Smooth muscle cell (in vitro differentiated cells): ENCODE data around the gene SYNCRIP. TPM values are rescaled to one million over a fixed set of nuclear protein-coding genes. Genes with fewer than 3 reads are reported as not detected.
A peak's percentile ranks its signal among the peaks of the same experiment; 100 is the strongest.

Experiments
- DNase-seq: peaks from one replicate; lab custom pipeline; 2025; ENCODE audit not compliant: unreplicated experiment; lab: John Stamatoyannopoulos, UW
- H2AFZ ChIP-seq: fragments of 200-600 bp; sonication (generic); 2 replicates; pipeline ENCODE4 v1.6.0; 2016; ENCODE audit warnings: antibody characterized with exemption, low read depth, mild to moderate bottlenecking
- H3F3A ChIP-seq: fragments of 200-600 bp; sonication (generic); 2 replicates; pipeline ENCODE4 v1.6.0; 2017; ENCODE audit warnings: antibody characterized with exemption, low read depth
- H3K27ac ChIP-seq: fragments of 200-600 bp; sonication (generic); 2 replicates; pipeline ENCODE4 v1.5.1; 2016; ENCODE audit warnings: low read depth, mild to moderate bottlenecking
- H3K27me3 ChIP-seq: fragments of 200-600 bp; sonication (generic); 2 replicates; pipeline ENCODE4 v1.6.1; 2016; ENCODE audit warnings: low read depth, mild to moderate bottlenecking
- H3K36me3 ChIP-seq: fragments of 200-600 bp; sonication (generic); 2 replicates; pipeline ENCODE4 v1.5.1; 2016; ENCODE audit warnings: low read depth
- H3K4me1 ChIP-seq: fragments of 200-600 bp; sonication (generic); 2 replicates; pipeline ENCODE4 v1.5.1; 2016; ENCODE audit warnings: low read depth
- H3K4me2 ChIP-seq: fragments of 200-600 bp; sonication (generic); 2 replicates; pipeline ENCODE4 v1.6.0; 2016; ENCODE audit warnings: mild to moderate bottlenecking
- H3K4me3 ChIP-seq: fragments of 200-600 bp; sonication (generic); 2 replicates; pipeline ENCODE4 v1.5.1; 2016; ENCODE audit warnings: mild to moderate bottlenecking
- H3K79me2 ChIP-seq: fragments of 200-600 bp; sonication (generic); 2 replicates; pipeline ENCODE4 v1.6.0; 2016; ENCODE audit warnings: low read depth, mild to moderate bottlenecking
- H3K9ac ChIP-seq: fragments of 200-600 bp; sonication (generic); 2 replicates; pipeline ENCODE4 v1.6.0; 2016; ENCODE audit warnings: low read depth
- H3K9me3 ChIP-seq: fragments of 200-600 bp; sonication (generic); replicated peaks from 2 replicates; pipeline ENCODE4 v1.5.1; 2016; ENCODE audit warnings: low read depth
- H4K20me1 ChIP-seq: fragments of 200-600 bp; sonication (generic); 2 replicates; pipeline ENCODE4 v1.6.0; 2016; ENCODE audit warnings: low read depth
- WGBS: methylation state at CpG from one replicate; pipeline ENCODE4 v1.1.7; 2016; ENCODE audit warnings: low lambda C conversion rate; 5-methylcytosine and 5-hydroxymethylcytosine counted together
- polyA plus RNA-seq: library from polyadenylated mRNA; unstranded; fragments of >200 nt; fragmentation: Nextera tagmentation; extraction: Ambion mirVana; gene quantifications from 2 replicates; pipeline ENCODE4 v1.2.1, GENCODE V29; 2016
- total RNA-seq: library from RNA; depleted of rRNA; stranded (reverse); fragments of >200 nt; gene quantifications from 2 replicates; pipeline ENCODE4 v1.2.3, GENCODE V29; 2014
- TF ChIP-seq, protein P1 (sequence below): fragments of 200-600 bp; sonication (generic); IDR thresholded peaks from 2 replicates; pipeline ENCODE4 v1.5.1; 2017; ENCODE audit warnings: borderline replicate concordance, mild to moderate bottlenecking, antibody characterized with exemption; ENCODE audit not compliant: insufficient read depth, poor library complexity, severe bottlenecking

SYNCRIP gene
- total and polyA plus RNA-seq, 2 experiments from 2014 or later, result 53.1 to 74.6 TPM

DNA sequence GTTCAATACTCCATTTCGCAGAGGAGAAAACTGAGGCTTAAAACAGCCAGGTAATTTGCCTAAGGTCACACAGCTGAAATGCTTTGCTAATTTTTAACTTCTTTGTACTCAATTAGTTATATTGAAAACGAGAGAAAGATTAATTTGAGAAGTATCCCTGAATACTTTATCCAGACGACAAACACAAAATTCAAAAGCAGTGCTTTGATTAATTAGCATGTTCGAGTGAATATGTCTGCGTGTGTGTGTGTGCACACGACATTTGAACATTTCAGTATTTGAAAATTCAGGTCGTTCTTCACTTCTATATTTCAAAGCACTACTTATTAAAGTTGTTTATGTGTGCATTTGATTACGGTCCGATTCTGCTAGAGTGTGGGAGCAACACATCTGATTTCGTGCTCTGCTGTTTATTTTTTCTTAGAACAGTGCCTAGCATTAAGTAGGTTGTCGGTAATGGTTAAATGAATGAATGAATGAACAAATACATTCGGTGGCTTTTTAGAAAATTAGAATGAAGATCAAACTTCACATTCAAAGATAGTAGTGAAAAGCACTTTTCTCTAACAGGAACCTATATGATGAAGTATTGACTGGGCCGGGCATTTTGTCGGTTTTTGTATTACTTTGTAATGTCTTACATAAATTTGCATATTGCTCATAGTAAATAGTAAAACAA, 36.9 kb upstream of the SYNCRIP start:
- H3K4me2 ChIP-seq, result peak overlapping the region; percentile 93
- no peaks in the 10 kb centered on the region for H3K27me3 ChIP-seq
- peaks cover 47% of the 10 kb centered on the region for H3K79me2 ChIP-seq
- DNase-seq, result no peak
- WGBS, result 13% methylated on average over 14 of the region's 14 CpGs
- peak overlapping the region; percentile 82 for H3K27ac ChIP-seq
- peaks cover 14% of the 10 kb centered on the region for H3F3A ChIP-seq
- peak overlapping the region; percentile 74 for H3K4me3 ChIP-seq
- peak overlapping the region; percentile 76 for H3K9ac ChIP-seq
- H3K9me3 ChIP-seq, result no peaks in the 10 kb centered on the region
- H2AFZ ChIP-seq, result peak overlapping the region; percentile 83
- peaks cover 38% of the 10 kb centered on the region for H4K20me1 ChIP-seq
- no peaks in the 10 kb centered on the region for H3K36me3 ChIP-seq
- peaks cover 16% of the 10 kb centered on the region for H3K4me1 ChIP-seq
- TF ChIP-seq, protein P1, sequence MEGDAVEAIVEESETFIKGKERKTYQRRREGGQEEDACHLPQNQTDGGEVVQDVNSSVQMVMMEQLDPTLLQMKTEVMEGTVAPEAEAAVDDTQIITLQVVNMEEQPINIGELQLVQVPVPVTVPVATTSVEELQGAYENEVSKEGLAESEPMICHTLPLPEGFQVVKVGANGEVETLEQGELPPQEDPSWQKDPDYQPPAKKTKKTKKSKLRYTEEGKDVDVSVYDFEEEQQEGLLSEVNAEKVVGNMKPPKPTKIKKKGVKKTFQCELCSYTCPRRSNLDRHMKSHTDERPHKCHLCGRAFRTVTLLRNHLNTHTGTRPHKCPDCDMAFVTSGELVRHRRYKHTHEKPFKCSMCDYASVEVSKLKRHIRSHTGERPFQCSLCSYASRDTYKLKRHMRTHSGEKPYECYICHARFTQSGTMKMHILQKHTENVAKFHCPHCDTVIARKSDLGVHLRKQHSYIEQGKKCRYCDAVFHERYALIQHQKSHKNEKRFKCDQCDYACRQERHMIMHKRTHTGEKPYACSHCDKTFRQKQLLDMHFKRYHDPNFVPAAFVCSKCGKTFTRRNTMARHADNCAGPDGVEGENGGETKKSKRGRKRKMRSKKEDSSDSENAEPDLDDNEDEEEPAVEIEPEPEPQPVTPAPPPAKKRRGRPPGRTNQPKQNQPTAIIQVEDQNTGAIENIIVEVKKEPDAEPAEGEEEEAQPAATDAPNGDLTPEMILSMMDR, result no peak

DNA sequence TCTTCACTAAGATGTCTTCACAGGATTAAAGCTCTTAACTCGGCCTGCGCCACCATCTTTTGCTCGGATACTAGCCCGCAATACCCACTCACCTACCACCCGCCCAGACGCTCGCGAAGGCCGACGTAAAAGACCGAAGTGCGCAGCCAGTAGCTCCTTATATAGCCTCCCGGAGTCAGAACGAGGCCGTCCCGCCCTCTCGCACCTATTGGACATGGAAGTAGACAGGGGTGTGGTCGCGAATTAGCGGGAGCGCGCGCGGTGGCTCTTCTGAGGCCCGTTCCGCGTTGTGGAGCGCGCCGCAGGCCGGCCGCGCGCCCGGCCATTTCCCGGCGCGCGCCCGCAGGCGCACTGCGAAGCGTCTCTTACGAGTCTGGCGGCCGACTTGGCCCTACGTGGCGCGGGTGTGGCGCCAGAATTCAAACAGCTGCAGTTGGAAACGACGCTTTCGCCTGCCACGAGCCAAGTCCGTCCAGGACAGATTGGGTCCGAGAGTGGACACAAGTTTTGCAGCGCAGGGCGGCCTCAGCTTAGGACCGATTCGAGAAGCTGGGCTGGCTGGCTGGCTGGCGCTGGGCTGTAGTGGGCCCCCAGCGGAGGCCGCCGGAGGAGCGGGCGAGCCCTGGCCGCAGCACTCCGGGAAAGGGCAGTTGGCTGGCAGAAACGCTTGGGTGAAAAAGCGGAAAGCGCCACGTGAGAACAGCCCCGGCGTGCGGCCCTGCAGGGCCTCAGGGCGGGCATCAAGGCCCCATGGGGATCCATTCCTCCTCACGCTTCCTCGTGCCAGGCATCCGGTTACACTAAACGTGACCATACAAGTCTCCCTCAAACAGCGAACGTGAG, 36.1 kb upstream of the SYNCRIP start:
- Histone ChIP-seq H3K4me2 (peak overlapping the region; percentile 93), H3K36me3 (no peaks in the 10 kb centered on the region), H3F3A (peaks cover 20% of the 10 kb centered on the region), H4K20me1 (peaks cover 46% of the 10 kb centered on the region), H3K9ac (peak overlapping the region; percentile 94), H3K27me3 (no peaks in the 10 kb centered on the region), H3K79me2 (peaks cover 54% of the 10 kb centered on the region), H2AFZ (peak overlapping the region; percentile 83), H3K27ac (peak overlapping the region; percentile 82), H3K4me1 (peaks cover 16% of the 10 kb centered on the region), H3K9me3 (no peaks in the 10 kb centered on the region), H3K4me3 (peak overlapping the region; percentile 76)
- TF ChIP-seq, protein P1, result no peak
- WGBS, result under 1% methylated on average over 68 of the region's 82 CpGs
- DNase-seq, result peak; percentile 95

DNA sequence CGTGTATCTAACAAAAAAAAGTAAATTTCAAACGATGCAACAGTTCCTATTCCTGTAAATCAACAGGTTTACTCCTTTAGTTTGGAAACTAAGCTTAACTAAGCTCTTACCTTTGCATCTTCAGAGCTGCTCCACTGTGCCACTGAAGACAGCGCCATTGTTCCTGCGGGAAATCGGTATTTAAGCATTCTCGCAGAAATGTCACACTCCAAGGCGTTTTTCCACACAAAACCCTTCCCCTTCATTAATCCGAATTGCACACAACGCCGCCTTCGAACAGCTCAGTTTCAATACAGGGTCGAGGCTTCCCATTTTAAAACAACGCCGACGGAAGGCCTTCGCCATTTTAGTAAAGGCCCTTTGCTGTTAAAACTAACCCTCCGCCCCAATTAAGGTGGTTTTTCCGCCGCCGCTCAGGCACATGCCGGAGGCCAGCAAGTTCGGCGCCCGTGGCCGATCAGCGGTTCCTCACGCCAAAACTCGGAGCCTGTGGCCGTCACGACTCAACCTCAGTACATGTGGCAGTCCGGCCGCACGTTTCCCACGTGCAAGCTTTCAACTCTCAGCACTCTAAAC, 35.4 kb upstream of the SYNCRIP start:
- Histone ChIP-seq H3K4me1 (peaks cover 16% of the 10 kb centered on the region), H3K27me3 (no peaks in the 10 kb centered on the region), H4K20me1 (peaks cover 53% of the 10 kb centered on the region), H3K27ac (peak overlapping the region; percentile 76), H3K4me3 (peak overlapping the region; percentile 76), H3K9ac (peak overlapping the region; percentile 94), H2AFZ (no peak overlapping the region), H3K79me2 (peaks cover 60% of the 10 kb centered on the region), H3K9me3 (no peaks in the 10 kb centered on the region), H3K36me3 (no peaks in the 10 kb centered on the region), H3K4me2 (peak overlapping the region; percentile 89), H3F3A (peaks cover 25% of the 10 kb centered on the region)
- WGBS, result under 1% methylated on average over 34 of the region's 34 CpGs
- no peak for DNase-seq
- TF ChIP-seq, protein P1, result no peak
